Left renal pelvis (tissue), 4 donors: Measurements from ENCODE around the gene FXN. TPM values are rescaled to one million over a fixed set of nuclear protein-coding genes. Genes with fewer than 3 reads are reported as not detected.

ENCODE experiments used
- DNase-seq, 4 donors: peaks; one replicate each; pipeline ENCODE4 v3.0.0-alpha.2; 2013; ENCODE audit warnings: low read depth in 4 of 4, low spot score in 3 of 4
- polyA plus RNA-seq, 4 donors: library from polyadenylated mRNA; unstranded; fragments of 120-200 nt; gene quantifications; one replicate each; pipeline ENCODE4 v1.2.1, GENCODE V29; 2013; ENCODE audit not compliant: insufficient read length in 4 of 4

FXN gene
- polyA plus RNA-seq, 4 donors, result 17.7 to 26.0 (median 21.5) TPM

- no peak for DNase-seq
Measured at GRCh38 chr9:69134412-69134811, 98.9 kb downstream of the FXN start.

- DNase-seq, result no peak
Measured at GRCh38 chr9:69136185-69136584, 100.6 kb downstream of the FXN start.

- no peak for DNase-seq
Measured at GRCh38 chr9:69136779-69137178, 101.2 kb downstream of the FXN start.

GRCh38 chr9:69137311-69137710 is 101.8 kb downstream of the FXN start:
- DNase-seq, result no peak

DNA sequence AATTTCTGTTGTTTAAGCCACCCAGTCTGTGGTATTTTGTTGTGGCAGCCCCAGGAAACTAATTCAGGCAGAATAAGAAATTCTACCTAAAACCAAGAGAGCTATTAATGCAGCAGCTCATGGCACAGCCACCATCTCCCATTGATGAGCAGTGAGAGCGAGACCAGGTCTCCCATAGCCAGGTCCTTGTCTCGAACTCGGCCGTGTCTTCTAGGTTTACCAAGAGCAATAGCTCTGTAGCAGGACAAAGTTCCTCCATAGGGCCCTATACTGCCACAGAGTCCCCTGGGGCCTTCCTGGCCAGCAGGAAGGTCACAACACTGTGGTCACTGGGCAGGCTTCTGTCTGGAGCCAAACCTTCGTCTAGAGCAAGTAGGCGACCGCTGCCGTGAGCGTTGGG is 104.0 kb downstream of the FXN start:
- no peak for DNase-seq

- no peak for DNase-seq
Measured at GRCh38 chr9:69140123-69140735, 104.7 kb downstream of the FXN start.

GRCh38 chr9:69141851-69142250 is 106.3 kb downstream of the FXN start:
- no peak for DNase-seq

- DNase-seq, result no peak
Measured at GRCh38 chr9:69143291-69143690, 107.7 kb downstream of the FXN start.

DNA sequence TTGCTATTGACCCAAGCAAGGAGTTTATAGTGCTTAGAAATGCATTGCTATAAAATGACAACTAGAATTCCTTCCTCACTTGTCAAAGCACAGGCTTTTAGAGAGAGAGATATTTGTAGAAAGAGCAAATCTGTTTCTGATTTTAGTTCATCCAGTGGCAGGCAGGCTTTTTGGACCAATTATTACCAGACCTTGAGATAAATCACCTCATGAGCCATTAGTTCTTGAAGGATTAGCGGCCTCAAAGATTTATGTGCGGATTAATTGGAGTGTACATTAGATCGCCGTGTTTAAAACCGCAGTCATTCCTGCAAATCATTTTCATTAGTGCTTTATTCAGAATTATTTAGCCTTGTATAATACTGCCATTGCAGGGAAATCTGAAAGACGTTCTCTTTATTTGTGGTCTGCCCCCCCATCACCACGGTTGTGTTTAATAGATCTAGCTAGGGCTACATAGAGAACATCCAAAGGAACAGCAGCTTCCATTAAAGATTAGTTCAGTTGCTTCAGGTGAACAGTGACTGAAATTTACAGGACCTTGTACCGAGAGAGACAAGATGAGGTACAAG is 109.7 kb downstream of the FXN start:
- no peak for DNase-seq

DNA sequence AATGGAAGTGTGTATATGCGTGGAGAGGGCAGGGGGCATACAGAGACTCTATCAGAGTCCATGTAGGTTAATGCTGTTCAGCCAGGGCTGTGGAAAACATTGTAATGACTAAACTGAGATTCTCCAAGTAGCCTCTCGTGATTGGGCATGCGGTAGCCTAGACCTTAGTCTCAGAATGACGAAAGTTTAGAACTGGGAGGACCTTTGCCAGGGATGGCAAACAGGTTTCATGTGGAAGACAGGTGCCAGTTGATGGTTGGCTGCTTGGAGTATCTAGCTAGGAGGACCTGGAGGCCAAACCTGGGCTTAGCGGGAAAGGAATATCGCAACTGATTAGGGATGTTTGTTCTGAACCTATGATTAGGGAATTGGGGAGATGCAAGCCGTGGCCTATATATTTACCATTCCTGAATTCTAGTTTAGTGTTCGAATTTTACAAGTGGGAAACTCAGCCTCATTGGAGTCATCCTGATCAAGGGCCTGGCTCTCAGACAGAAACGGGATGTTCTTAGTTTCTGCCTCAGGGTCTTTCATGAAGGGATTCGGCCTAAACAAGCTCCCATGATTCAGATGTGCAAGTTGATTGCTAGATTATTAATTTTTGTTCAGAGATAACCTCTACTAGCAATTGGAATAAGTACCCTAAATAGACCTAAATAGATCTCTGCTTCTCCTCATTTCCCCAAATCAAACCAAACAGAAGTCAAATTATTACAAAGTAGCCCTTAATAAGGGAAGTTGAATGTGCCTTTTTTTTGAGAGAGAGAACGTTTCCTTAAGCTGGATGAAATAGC is 111.7 kb downstream of the FXN start:
- no peak for DNase-seq

DNA sequence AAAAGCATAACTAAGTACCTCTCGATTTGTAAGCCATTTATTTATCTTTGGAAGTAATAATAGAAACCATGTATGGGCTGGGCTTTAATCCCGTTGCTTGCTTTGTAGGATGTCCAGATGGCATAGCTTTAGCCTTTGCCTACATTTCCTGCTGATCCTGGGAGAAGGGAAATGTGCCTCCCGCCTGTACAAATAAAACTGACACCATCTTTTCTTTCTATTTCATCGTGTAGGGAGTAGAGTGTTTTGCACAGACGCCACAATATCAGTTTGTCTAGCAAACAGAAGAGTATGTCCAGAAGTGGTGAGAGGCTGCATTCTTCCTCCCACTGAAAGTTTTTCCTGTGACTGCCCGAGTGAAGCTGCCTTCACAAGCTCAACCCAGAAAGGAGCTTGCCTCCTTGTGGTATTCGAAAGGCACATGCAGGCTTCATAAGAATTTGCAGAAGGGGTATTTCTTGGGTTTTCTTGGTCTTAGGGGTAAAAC is 113.8 kb downstream of the FXN start:
- no peak for DNase-seq

Other genes with a start within 250 kb of the FXN start
- gene PRKACG, start 21.6 kb upstream of the FXN start, polyA plus RNA-seq, result not detected
- 100 to 1,000 TPM in 3 of 4 donors, 10 to 100 TPM in 1; 86.8 to 120 (median 103) TPM for gene TJP2, start 138.5 kb downstream of the FXN start, polyA plus RNA-seq